Hypothalamus (tissue), 51 donors: ENCODE data around the gene ADAP2.
"Not testable (repeated sequence)": the region's sequence is repeated elsewhere in the genome, so short reads cannot be mapped to it uniquely, and the experiment has no call there.

Experiments
- DNase-seq, 51 donors: peaks; one replicate each; lab custom pipeline; 2025; lab: John Stamatoyannopoulos, UW

The ADAP2 gene

DNA sequence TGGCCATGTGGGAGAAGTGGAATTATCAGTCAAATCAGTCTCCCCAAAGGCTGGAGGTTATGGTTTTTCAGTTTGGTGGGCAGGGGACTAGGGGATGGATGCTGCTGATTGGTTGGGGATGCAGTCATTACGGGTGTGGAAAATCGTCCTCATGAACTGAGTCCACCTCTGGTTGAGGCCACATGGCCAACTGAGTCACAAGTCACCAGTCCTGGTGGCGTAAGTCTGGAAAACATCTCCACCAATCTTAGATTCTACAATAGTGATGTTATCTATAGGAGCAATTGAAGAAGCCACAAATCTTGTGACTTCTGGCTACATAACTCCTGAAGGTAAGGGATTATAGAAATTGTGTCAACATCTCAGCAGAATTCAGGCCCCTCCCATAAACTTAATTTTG is 43.9 kb downstream of the ADAP2 start:
- no peak for DNase-seq

DNA sequence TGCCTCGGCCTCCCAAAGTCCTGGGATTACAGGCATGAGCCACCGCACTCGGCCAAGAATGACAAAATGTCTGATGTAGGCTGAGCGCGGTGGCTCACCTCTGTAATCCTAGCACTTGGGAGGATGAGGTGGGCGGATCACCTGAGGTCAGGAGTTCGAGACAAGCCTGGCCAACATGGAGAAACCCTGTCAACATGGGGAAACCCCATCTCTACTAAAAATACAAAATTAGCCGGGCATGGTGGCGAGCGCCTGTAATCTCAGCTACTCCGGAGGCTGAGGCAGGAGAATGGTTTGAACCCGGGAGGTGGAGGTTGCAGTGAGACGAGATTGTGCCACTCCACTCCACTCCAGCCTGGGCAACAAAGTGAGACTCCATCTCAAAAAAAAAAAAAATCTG is 46.2 kb downstream of the ADAP2 start:
- not testable (repeated sequence) for DNase-seq

DNA sequence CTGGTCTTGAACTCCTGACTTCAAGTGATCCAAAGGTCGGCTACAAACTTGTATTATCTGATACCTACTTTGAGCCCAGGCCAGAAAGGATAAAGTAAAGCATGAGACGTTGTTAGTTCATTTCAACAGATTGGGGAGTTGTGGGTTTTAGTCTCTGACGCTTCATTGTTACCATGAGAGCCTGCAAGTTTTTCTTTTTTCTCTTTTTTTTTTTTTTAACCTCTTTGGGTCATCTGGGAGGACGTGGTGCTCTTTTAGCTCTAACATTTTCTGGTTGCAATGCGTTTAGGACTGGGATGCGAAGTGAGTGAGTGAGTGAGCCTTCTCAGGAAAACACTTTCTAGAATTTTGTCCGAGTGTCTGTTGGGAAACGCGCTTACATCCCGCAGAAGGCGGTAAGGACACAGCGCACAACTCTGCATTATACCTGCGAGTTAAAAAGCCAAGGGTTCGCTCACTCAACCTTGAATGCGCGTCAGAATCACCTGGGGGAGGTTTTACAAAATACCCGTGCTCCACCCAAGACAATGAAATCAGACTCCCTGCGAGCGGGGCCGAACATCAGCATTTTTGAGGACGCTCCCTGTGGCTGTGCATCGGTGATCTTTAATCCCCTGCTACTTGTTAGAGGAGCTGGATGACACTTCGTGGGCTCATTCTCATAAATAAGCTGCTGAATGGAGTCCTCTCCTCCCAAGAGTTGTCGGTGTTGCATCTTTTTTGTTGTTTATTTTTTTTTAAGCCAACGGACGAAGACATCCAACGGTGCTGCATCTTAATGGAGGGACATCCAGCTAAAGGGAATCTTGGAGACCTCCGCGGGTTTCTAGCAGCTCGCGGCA is 48.5 kb downstream of the ADAP2 start:
- DNase-seq, result peak in 3 of 51 donors; percentile 25 to 60 (median 47)

DNA sequence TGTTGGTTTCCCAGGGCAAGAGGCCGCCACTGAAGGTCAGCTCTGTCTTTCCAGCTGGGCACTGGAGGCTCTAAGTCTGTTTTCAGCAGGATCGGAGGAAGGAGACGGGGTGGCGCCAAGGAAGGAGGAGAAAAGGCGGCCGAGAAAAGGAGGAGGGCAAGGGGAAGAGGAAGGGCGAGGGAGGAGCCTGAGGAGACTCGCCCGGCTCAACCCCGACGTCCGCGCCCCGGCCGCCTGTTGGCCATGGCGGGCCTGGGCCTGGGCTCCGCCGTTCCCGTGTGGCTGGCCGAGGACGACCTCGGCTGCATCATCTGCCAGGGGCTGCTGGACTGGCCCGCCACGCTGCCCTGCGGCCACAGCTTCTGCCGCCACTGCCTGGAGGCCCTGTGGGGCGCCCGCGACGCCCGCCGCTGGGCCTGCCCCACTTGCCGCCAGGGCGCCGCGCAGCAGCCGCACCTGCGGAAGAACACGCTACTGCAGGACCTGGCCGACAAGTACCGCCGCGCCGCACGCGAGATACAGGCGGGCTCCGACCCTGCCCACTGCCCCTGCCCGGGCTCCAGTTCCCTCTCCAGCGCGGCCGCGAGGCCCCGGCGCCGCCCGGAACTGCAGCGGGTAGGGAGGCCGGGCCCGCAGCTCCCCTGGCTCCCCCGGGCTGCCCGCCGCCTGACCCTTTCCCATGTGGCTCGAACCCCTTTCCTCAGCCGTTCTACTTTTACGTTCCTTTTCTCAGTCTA is 49.3 kb downstream of the ADAP2 start, which contains the start of gene RNF135:
TSS of gene RNF135 (plus strand) at position 209 of the 737 bp plus-strand sequence. CDS start at position 244, 35 bp downstream.
- peak in 46 of 51 donors; percentile 17 to 76 (median 58) for DNase-seq

DNA sequence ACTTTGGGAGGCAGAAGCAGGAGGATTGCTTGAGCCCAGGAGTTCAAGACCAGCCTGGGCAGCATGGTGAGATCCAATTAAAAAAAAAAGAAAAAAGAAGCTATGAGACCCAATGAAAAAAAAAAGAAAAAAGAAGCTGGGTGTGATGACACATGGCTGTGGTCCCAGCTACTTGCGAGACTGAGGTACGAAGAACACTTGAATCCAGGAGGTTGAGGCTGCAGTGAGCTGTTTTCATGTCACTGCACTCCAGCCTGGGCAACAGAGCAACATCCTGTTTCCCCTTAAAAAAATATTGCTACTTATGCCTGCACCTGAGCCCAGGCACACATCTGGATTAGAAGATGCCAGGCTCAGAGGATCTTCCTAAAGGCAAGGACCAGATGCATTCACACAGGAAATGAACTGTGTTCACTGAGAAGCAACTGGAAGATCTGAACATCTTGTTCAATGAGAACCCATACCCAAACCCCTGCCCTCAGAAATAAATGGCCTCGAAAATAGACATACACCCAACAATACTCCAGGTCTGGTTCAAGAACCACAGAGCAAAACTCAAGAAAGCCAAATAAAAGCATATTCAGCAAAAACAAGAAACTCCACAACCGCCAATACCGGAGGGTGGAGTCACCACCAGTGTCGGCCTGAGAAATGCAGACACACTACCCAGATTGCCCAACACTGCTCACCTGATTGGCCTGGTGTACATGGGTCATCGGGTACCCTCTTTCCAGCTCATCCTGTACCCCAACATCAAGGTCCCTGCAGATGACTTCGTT is 53.5 kb downstream of the ADAP2 start:
- DNase-seq, result no peak

DNA sequence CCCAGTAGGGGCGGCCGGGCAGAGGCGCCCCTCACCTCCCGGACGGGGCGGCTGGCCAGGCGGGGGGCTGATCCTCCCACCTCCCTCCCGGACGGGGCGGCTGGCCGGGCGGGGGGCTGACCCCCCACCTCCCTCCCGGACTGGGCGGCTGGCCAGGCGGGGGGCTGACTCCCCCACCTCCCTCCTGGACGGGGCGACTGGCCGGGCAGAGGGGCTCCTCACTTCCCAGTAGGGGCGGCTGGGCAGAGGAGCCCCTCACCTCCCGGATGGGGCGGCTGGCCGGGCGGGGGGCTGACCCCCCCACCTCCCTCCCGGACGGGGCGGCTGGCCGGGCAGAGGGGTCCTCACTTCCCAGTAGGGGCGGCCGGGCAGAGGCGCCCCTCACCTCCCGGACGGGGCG is 58.2 kb downstream of the ADAP2 start:
- DNase-seq, result not testable (repeated sequence)

DNA sequence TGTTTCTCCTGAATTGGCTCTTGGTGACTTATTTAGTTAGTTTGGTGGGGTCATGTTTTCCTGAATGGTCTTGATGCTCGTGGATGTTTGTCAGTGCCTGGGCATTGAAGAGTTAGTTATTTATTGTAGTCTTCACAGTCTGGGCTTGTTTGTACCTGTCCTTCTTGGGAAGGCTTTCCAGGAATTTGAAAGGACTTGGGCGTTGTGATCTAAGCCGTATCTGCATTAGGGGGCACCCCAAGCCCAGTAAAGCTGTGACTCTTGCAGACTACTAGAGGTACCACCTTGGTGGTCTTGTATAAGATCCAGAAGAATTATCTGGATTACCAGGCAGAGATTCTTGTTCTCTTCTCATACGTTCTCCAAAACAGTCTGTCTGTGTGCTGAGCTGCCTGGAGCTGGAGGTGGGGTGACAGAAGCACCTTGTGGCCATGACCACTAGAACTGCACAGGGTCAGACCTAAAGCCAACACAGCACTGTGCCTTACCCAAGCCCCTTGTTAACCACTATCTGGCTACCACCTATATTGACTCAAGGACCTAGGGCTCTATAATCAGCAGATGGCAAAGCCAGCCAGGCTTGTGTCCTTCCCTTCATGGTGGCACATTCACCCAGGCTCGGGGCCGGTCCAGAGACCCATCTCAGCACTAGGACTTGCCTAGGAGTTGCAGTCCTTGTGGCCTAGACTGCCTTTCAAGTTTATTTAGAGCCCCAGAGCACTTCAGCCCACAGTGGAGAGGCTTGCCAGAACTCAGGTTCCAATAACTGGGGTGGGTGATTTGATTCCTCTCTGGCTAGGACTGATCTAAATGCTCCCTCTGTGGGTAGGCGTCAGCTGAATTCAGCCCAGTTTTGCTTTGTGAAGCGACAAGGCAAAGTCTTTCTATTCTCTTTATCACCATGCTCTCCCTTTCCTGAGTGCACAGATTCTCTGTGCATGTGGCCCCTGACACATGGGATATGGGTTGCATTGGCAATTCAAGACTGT is 60.1 kb downstream of the ADAP2 start:
- no peak for DNase-seq

DNA sequence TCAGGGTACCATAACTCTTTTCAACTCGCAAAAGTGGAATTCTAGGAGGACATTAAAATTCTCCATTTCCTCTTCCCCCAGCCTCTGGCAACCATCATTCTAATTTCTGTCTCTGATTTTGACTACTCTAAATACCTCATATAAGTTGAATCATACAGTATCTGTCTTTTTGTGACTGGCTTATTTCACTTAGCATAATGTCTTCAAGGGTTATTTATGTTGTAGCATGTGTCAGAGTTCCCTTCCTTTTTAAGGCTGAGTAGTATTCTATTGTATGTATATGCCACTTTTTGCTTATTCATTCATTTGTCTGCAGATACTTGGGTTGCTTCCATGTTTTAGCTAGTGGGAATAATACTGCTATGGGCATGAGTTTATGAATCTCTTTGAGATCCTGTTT is 61.1 kb downstream of the ADAP2 start:
- no peak for DNase-seq

DNA sequence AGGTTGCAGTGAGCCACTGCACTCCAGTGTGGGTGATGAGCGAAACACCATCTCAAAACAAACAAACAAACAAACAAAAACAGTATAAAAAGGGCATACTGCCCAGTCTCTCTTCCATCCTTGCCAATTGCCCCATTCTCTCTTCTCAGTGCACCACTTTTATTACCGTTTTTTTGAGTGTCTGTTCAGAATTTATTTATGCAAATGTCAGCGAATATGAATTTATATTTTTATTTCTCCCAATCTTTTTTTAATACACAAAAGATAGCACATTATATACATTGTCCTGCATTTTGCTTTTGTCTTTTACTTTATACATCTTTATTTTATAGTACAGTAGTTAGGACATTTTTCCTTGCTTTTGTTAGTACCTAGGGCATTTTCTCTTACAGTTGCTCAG is 68.7 kb downstream of the ADAP2 start:
- no peak for DNase-seq

DNA sequence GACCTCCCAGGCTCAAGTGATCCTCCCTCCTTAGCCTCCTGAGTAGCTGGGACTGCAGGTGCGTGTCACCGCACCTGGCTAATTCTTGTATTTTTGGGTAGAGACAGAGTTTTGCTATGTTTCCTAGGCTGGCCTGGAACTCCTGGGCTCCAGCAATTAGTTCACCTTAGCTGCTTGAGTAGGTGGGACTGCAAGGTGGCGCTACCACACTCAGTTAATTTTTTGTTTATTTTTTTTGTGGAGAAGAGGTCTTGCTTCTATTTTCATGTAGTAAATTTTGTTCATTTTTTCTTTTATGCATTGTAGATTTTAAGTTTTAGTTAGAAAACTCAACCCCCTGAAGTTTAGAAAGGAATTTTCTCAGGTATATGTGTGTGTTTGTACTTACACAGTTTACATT is 70.8 kb downstream of the ADAP2 start:
- no peak for DNase-seq

DNA sequence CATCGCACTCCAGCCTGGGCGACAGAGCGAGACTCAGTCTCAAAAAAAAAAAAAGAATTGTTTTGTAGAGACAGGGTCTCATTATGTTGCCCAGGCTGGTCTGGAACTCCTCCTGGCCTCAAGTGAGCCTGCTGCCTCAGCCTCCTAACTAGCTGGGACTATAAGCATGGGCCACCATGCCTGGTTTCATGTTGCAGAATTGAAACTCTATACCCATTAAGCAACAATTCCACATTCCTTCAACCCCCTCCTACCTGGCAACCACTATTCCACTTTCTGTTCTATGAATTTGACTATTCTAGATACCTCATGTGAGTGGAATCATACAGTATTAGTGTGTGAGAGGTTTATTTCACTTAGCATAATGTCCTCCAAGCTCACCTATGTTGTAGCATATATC is 73.6 kb downstream of the ADAP2 start:
- DNase-seq, result no peak

DNA sequence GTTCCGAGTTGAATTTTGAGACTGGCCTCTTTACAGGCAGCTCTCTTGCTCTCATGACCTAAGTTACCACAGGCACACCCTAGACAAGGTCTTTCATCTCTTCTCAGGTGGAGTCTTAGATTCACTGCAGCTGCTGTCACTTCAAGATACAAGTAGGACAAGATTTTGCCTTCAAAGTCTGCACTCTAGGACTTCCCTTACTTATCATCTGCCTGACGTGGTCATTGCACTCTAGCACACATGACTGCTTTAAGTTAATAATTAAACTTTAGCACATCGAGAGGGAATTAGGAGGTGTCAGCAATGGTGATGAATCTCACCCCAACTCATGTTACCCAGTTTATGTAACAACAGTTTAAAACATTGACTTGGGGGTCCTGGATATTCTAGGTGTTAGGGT is 74.7 kb downstream of the ADAP2 start:
- no peak for DNase-seq

DNA sequence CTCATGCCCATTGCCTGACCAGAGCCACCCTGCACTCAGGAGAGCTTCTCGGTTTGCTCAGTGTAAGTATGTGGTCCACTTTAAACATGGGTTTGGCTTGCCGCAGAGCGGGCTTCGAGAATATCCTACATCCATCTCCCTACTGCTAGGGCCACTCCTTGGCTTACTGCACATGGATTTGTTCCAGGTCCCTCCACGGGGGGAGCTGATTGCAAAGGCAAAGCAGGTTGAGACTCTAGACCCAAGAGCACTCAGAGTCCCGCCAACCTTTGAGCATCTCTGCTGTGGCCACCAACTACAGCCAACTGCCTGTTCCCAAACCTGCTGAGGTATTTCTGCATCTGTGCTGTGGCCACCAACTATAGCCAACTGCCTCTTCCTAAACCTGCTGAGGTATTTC is 75.5 kb downstream of the ADAP2 start:
- no peak for DNase-seq

DNA sequence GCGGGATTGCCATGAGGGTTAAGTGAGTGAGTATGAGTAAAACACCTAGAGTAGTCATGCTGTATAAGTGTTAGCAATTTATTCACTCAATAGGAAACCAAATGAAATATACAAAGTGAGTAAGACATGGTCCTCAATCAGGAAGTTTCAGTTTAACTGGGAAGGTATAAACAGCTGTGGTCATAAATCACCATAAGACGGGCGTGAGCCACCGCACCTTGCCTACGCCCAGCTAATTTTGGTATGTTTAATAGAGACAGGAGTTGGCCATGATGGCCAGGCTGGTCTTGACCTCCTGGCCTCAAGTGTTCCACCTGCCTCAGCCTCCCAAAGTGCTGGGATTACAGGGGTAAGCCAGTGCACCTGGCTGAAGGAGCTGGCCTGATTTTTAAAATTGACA is 76.1 kb downstream of the ADAP2 start:
- DNase-seq, result no peak

DNA sequence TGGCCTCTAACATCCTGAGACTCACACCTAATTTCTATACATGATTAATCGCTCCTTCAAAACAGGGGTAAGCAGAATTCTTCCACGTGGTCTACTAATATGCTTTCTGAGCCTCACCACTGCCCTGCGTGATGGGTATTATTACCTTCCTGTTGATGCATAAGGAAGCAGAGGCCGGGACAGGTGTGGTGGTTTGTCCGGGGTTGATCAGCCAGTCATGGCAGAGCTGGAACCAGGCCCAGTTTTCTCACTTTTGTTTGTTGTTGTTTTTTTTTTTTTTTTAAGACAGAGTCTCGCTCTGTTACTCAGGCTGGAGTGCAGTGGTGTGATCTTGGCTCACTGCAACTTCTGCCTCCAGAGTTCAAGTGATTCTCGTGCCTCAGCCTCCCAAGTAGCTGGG is 80.3 kb downstream of the ADAP2 start:
- DNase-seq, result no peak

DNA sequence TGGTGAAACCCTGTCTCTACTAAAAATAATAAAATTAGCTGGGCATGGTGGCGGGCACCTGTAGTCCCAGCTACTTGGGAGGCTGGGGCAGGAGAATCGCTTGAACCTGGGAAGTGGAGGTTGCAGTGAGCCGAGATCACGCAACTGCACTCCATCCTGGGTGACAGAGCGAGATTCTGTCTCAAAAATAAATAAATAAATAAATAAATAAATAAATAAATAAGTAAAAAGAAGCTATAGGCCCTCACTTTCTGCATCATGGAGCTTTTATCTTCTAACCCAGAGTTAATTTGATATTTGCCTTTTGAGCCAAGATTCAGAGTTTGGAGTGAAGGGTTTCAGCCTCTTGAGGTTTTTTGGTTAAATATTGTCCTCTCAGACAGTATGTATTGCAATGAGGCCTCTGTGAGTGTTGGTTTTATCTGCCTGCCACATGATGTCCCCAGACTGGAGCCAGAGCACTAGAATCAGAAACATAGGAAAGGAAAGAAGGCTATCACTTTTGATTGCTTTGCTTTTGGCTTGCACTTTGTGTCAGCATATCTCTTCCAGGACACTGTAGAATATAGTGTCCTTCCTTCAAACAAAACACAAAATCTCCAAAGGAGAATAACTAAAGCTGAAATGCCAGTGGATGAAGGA is 81.6 kb downstream of the ADAP2 start:
- DNase-seq, result no peak

DNA sequence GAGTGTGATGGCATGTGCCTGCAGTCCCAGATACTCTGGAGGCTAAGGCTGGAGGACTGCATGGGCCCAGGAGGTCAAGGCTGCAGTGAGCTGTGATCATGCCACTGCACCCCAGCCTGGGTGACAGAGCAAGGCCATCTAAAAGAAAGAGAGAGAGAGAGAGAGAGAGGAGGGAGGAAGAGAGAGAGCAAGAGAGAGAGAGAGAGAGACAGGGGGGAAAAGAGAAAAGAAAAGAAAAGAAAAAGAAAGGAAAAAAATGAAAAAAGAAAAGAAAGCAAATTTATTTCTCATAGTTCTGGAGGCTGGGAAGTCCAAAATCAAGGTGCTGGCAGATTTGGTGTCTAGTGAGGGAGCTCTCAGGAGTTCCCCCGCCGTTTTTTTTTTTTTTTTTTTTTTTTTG is 82.4 kb downstream of the ADAP2 start:
- DNase-seq, result no peak

DNA sequence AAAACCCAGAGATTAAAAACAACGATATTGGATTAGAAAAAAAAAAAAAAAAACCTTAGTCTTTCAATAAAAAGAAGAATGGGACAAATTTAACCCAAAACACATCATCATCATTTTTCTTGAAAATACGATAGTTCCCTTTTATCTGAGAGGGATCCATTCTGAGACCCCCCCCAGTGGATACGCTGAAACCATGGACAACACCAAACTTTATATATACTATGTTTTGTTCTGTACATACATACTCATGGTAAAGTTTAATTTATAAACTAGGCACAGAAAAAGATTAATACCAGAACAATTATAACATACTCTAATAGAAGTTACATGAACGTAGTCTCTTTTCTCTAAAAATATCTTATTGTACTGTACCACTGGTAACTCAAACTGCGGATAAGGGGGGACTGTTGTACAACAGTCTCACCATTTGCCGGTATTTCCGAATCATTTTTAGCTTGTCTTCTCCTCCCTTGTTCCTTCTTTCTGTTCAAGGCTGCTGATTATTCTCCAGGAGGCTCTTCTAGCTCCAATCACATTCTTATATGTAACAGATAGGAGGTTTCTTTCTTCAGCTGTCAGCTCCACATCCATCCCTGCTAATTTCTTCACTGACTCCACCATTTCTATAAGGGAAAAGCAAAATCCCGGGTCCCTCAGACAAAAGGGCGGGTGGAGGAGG is 86.1 kb downstream of the ADAP2 start:
- DNase-seq, result peak in 2 of 51 donors; percentile 64 to 77
